Fibroblast of skin of left biceps (primary cell): ENCODE results near the gene PSMB9.
"Not testable (repeated sequence)": the region's sequence is repeated elsewhere in the genome, so short reads cannot be mapped to it uniquely, and the experiment has no call there.

ENCODE experiments used
- DNase-seq, 2 experiments: peaks; one replicate each; pipeline ENCODE4 v3.0.0-alpha.2; 2013; ENCODE audit warnings: low read depth in 2 of 2

PSMB9 gene

DNA sequence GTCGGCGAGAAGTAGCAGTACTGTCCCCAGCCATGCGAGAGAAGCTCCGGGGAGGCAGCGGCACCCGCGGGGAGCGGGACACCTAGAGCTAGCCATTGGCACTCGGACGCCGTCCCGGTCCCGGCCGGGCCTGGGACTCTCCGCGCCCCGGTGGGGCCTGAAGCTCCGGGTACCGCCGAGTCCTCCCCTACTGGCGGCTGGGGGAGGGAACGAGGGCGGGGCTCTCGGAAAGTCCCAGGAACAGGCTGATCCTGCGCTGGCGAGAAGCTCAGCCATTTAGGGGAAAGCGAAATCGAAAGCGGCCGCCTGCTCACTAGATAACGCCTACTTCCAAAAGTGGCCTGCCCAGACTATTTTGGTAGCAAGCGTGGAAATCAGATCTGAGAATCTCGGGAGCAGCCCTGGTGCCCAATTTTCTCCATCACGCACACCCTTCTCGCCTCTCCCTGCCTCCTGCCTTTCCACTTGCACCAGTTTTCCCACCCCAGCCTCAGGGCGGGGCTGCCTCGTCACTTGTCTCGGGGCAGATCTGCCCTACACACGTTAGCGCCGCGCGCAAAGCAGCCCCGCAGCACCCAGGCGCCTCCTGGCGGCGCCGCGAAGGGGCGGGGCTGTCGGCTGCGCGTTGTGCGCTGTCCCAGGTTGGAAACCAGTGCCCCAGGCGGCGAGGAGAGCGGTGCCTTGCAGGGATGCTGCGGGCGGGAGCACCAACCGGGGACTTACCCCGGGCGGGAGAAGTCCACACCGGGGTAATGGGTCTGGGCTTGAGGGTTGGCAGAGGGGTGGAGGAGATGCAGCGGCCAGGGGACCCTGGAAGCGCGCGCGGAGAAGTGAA lies at the start of gene PSMB9, which contains the start of gene TAP1:
PSMB9 (plus strand) TSS at position 652 of the 835 bp plus-strand sequence; CDS start at position 690, 38 bp downstream.
TAP1 (minus strand) TSS at position 164 of the 835 bp plus-strand sequence; CDS start at position 96, 68 bp downstream.
- DNase-seq, result peak; percentile 65 to 76

GRCh38 chr6:32805404-32805803 lies 48.6 kb upstream of the PSMB9 start:
- DNase-seq, result not testable (repeated sequence)

DNA sequence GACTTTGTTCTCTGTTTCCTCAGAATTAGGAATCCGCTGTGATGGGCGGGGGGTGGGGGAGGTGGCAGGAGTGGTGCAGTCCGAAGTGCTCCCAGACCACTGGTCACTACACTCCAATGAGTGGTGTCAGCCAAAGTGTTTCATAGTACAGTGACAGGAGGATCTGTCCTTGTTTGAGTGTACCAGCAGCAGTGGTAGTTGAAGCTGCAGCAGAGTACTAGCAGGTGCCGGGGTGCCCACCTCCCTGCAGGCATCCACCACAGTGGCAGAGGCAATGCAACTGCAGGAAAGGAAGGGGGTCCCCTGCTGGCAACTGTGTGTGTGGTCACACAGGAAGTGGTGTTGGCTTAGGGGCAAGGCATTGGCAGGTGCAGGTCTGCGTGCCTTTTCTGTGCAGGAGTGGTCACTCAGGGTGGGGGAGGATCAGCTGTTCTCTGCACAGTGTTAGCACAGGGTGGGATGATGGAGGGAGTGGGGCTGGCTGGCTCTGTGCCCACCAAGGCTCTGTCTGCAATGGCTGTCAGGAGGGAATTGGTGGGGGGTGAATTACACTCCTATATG lies 46.9 kb upstream of the PSMB9 start:
- DNase-seq, result no peak

DNA sequence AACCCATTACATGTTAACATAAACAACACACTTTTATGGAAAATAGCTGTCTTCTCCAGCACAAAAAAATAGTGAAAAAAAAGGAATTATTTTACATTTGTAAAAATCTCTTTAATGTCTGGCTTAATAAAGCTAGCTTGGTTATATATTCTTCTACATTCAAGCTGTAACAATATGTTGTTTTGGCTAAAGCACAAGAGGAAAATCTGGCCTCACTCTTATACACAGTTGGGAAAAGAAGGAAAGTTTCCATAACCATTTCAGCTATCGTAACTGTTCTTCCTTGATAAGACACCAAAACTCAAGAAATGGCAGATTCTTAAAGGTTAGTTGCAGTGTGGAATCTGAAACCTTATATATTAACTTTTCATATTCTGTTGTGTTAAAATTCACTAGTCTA lies 44.8 kb upstream of the PSMB9 start:
- no peak for DNase-seq

GRCh38 chr6:32814145-32814544 lies 39.8 kb upstream of the PSMB9 start:
- DNase-seq, result no peak

GRCh38 chr6:32815115-32815514 lies 38.9 kb upstream of the PSMB9 start:
- DNase-seq, result peak in 1 of 2 experiments; percentile 15

GRCh38 chr6:32815996-32816395 lies 38.0 kb upstream of the PSMB9 start:
- DNase-seq, result no peak

GRCh38 chr6:32816746-32817204 lies 37.2 kb upstream of the PSMB9 start, which contains the start of gene HLA-DOB:
Gene HLA-DOB, minus strand, starts transcription at chr6:32817002. Its CDS starts 51 bp downstream, at chr6:32816951.
- DNase-seq, result no peak

GRCh38 chr6:32818867-32819266 lies 35.1 kb upstream of the PSMB9 start:
- DNase-seq, result no peak

DNA sequence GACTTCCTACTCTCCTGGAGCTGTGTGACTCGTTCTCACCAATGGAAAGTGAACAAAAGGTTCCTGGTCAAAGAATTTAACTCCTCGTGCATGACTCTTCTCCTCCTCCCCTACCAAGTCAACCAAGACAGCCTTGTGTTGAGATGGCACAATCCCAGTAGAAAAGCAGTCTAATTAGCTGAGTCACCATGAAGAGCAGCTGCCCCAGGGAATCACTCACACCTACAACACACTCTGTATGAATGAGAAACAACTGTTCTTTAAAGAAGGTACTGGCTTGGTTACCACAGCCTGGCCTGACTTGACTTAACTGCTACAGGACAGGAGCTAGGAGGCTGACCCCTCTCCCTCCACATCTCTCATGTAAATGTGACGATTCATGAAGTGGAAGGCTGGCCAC lies 34.3 kb upstream of the PSMB9 start:
- DNase-seq, result peak in 1 of 2 experiments; percentile 25

GRCh38 chr6:32825966-32826365 lies 28.0 kb upstream of the PSMB9 start:
- DNase-seq, result peak in 1 of 2 experiments; percentile 5

DNA sequence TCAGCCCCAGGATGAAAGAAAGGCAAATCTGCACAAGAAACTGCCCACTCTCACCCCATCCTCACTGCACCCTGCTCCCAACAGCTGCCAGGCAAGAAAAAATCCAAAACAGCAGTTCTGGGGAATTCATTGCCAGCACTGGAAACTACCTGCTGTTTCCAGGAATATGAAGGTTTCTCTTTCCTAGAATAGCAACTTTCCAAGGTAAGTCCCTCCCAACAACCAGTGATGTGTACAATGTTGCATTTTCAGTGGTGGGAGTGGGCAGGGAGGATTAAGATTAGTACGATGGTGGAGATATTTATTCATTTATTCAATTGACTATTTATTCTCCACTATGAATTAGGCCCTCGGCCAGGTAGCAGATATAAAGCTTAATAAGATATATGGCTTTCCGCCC lies 27.0 kb upstream of the PSMB9 start:
- DNase-seq, result no peak

DNA sequence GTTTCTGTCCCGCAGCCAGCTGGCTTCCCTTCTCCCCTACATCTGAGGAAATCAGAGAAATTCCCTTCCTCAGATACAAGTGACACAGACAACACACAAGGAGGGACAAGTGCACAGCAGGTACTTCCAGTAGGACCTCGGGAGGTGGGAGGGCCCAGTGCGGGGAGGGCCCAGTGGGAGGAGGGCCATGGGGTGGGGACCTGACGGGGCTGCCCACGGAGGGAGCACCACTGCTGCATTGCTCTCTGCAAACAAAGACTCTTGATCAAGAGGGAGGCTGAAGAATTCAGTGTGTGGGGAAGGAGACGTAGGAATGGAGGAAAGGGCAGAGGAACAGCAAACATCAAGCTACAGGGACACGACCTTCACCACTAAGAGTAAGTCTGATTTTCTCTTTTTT lies 24.5 kb upstream of the PSMB9 start:
- no peak for DNase-seq

- DNase-seq, result no peak
Observed at GRCh38 chr6:32830017-32830416, 24.0 kb upstream of the PSMB9 start.

- DNase-seq, result no peak
Observed at GRCh38 chr6:32830936-32831335, 23.1 kb upstream of the PSMB9 start.

DNA sequence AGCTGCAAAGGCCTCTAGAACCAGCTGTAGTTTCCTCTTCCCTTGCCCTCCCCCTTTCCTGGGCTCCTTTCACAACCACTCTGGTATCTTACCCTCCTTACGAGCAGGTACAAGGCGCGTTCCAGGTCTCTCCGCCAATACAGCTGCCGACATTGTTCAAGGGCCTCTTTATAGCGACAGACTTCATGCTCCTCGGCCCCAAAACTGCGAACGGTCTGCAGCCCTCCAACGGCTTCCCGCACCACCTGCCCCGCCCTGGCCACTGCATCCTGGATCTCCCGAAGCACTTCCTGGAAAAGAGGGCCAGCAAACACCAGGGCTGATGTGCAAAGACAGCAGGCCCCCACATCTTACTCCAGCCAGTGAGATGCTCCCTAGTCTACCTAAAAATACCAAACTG lies 21.5 kb upstream of the PSMB9 start:
- DNase-seq, result no peak

- DNase-seq, result no peak
Observed at GRCh38 chr6:32833664-32834063, 20.3 kb upstream of the PSMB9 start.

DNA sequence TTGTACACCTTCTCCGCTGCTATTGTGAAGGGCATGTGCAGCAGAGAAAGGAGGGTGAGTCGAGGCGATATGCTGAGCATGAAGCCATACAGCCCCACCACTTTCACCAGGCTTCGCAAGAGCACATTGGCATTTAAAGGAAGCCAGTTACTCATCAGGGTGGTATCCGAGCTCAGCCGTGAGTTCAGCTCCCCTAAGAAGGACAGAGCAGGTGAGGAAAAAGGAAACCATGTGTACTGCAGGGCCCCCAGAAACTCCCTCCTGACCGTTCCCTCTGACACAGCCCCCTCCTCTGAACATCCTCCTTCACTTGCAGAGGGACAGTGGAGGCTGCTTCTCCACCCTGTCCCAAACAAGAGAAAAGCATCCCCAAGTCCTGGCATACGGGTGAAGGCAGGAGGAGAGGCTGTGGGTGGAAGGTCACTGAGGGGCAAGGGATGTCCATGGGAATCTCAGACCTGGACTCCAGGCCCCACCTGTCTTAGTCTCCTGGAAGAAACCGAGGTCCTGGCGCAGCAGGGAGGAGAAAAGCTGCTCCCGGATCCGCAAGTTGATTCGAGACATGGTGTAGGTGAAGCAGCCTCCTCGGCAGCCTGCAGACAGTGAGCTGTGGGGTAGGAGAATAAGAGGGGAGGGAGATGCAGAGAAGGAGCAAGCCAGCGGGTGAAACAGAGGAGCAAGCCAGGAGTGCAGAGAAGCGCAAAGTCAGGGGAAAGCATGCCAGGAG lies 18.7 kb upstream of the PSMB9 start:
- DNase-seq, result no peak

DNA sequence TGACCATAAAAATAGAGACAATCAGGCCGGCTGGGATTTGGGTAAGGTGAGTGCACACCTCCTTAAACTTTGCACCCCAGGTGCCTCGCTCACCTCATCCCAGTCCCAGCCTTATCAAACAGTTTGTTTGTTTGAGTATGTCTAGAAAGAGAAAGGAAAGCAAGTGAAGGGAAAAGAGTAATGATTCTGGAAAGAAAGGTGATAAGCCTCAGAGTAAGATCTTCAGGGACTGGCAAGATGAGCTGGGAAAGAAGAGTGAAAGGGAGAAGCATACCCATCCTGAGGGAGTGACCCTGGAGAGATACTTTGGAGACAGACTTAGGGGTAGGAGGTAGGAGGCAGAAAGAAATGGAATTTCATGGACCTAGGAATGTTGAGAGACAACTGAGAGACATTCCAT lies 17.1 kb upstream of the PSMB9 start:
- no peak for DNase-seq

- DNase-seq, result no peak
Observed at GRCh38 chr6:32837651-32838113, 16.3 kb upstream of the PSMB9 start.

- DNase-seq, result peak; percentile 70 to 73
Observed at GRCh38 chr6:32838114-32838958, 15.7 kb upstream of the PSMB9 start, which contains the start of gene TAP2. Gene TAP2, minus strand, starts transcription at chr6:32838739. Its CDS starts 506 bp downstream, at chr6:32838233.
